HG03571 (cell line): ENCODE data around the gene YOD1.

Experiments used
- ATAC-seq: cut with Tn5 transposase; IDR thresholded peaks from one replicate; pipeline ENCODE4 v1.9.1; 2021; ENCODE audit not compliant: unreplicated experiment

The YOD1 gene

DNA sequence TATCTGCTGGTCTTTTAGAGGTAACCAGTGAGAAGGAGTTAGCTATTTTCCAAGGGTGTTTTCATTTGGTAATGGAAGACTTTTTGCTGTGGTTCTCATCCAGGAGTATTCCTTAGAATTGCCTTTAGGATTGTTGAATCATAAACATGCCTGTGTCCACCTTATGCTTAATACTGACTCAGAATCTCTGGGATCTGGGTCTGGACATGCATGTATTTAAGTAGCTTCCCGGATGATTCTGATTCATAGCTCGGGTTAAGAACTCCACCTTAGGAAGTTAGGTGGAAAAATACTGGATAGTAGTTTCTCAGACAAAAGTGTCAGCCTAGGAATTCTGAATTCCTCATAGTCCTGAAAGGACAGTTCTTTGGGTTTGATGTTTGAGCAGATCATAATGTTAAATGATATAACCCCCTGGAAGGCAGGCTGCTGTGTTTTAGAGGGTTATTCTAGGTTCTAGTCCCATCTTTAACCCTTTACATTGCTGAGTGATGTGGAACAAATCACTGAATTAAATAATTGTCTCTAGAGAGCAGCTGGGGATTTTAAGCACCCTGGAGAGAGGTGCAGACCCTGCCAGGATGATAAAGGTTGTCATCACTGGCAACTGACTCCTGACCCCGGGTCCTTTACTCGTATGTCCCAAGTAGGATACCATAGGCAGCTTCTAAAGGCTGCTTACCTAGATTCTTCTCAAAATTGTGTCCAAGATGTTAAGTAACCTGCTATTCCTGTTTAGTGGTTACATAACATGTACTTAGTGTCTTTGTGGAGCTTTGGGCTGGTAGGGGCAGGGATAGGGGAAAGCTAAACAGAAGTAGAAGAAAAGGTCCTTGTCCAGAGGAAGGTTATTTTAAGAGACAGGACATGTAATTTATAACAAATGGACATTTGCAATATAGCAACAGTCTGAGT is 23.2 kb upstream of the YOD1 start:
- no peak for ATAC-seq

DNA sequence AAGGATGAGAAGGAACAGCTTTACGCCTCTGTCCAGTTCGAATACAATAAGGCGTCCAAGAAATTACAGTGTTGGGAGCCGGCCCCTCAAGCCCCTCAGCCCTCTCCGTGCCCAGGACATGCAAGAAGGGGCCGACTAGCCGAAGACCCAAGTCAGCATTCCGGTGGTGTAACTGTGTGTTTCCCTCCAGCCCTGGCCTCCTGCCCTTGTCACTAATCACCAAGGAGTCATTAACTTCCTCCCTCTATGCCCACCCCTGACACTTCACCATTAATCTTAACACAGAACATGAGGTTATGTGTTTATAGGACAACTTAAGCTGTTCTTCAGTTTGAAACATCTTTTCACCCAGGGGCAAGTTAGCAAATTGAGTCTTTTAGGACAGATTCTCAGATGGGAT is 21.2 kb upstream of the YOD1 start:
- no peak for ATAC-seq

DNA sequence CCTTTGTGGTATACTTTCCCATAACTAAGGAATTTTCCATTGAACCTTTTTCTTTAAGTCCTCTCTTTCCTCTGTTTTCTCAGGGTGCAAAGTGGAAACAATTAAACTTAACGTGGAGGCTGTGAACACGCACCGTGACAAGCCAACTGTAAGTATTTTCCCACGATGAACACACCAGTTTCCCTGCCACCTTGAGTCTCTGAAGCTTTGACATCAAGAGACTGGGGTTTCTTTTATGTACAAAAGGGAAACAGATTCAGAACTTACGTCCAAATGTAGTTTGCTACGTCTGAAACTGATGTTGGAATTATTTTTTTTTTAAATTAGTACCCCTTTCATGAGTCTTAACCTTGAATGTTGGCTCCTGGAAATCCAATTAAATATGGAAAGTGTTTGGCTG is 20.4 kb upstream of the YOD1 start:
- no peak for ATAC-seq

DNA sequence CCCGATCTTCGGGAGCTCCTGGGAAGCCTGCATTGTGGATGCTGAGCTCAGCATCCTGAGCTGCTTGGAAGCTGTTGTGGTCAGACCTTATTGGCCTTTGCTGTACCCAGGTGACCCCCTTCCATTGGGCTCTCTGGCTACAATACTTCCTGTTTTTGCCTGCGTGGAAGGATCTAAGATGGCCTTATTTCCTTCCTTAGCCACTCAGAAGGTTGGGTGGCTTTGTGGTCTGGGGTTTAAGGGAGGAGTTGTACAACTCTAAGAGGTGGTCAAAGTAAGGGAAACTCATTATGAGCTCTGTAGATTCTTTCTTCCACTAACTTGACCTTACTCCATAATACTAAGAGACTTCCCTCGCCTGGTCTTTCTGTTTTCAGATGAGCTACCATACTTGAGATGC is 19.8 kb upstream of the YOD1 start:
- no peak for ATAC-seq

DNA sequence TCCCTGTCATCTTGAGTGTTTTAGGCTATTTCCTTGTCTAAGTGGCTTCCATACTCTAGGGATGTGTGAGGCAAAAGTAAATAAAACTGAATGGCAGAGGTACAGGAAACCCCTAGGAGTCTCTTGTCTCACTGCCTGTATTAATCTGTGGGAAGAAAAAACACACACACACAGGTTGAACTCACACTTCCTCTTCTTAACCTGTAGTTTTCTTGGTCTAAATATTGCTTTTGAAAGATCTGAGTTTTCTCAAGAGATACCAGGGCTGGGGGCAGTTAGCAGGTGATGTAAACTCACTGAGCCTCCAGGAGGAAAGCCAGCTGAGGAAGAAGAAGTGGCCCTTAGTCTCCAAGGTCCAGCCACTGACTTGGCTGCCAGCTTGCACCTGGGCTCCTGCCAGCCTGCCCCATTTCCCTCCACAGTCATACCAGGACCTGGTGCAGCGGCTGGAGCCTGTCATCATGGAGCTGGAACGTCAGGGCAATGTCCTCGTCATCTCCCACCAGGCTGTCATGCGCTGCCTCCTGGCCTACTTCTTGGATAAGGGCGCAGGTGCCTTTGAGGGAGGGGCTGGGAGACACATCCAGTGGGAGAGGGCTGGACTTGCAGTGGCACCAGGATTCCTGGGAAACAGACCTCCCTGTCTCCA is 19.0 kb upstream of the YOD1 start:
- no peak for ATAC-seq

DNA sequence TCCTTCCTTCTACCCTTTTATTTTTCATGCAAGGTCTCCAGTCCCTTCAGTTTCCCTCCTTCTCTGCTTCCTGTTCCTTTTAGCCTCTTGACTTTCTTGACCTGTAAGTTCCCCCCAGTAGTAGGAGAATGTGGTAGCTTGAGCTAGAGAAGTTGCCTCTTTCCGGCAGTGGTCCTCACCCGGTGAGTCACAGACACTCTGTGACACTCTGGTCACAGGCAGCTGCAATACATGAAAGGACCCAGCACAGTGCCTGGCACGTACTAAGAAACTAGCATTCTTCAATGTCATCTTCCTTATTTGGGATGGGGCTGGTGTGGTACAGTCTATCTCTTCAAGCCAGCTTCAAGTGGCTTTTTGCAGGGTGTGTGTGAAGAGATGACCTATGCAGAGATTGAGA is 18.1 kb upstream of the YOD1 start:
- no peak for ATAC-seq

DNA sequence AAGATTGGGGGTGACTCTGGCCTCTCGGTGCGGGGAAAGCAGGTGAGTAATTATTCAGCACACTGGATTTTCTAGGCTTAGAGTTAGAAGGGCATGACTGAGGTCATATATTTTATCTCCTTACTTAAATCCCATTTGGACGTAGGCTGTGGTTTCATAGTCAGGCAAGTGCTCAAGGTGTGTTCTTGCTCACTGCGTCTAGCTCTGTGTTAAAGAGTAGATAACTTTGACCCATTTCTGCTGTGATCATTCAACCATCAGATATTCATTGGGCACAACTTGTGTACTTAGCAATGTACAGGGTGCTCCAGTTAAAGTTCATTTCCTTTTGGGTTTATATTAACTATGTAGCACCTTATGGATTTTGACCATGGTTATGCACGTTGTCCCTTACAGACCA is 16.7 kb upstream of the YOD1 start:
- no peak for ATAC-seq

DNA sequence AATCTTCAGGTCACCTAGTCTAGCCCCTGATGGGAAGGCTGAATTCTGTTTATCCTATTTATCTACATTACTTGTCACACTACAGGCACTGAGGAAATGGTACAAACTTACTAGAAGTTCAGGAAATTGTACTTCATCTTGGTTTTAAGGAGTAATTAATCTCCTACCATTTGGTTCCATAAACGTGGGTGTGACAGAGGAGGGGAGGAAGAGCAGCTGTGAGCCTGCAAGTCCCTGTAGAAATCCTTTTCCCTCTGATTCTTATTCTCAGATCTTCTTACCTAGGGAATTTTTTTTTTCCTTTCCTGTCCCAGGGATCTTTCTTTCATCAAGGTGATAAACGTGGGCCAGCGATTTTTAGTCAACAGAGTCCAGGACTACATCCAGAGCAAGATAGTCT is 16.2 kb upstream of the YOD1 start:
- no peak for ATAC-seq

DNA sequence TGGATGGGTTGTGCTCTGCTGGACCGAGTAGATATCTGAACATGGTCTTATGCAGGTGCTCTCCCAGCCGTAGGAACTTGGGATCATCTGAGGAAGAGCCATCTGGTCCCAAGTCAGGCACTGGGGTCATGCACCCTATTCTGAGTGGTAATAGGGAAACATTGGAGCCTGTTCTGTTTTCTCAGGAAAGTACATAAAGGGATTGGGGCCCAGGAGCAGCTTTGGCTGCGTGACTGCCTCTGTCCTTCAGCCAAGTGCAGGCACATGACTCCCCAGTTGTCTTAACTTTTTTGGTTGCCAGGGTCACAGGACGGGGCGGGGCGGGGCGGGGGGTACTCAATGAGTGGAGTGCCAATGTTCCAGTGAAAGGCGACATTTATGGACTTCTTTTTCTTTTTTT is 13.6 kb upstream of the YOD1 start:
- ATAC-seq, result no peak

DNA sequence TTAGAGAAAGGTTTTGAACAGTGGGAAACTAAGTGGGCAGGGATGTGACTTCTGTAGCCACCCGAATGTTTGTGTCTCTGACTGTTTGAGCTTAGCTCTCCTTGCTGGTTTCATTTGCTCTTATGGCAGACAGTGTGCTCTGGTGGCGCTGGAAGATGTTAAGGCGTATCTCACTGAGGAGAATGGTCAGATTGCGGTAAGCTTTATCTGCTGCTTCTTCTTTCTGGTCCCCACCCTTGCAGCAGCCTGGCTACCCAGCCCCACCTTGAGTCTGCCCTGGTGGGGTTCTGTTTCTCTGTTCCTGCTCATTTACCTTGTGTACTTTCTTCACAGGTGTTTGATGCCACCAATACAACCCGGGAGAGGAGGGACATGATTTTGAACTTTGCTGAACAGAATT is 12.0 kb upstream of the YOD1 start:
- ATAC-seq, result no peak

DNA sequence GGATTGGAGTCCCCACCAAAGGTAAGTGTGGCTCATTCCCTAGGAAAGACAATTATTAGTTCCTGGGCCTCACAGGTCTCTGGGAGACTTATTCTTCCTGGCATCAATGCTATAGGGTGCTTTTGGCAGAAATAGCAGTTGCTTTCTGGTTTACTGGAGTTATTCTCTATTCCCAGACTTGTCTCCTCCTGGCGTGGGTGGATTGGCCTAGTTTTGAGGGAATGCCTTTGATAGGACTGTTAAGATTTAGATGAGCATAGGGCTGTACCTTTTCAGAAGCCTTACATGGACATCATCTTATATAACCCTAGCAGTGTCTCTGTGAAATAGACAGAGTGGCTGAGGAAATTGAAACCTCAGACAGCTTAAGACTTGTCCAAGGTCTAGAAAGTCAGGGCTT is 11.1 kb upstream of the YOD1 start:
- no peak for ATAC-seq

DNA sequence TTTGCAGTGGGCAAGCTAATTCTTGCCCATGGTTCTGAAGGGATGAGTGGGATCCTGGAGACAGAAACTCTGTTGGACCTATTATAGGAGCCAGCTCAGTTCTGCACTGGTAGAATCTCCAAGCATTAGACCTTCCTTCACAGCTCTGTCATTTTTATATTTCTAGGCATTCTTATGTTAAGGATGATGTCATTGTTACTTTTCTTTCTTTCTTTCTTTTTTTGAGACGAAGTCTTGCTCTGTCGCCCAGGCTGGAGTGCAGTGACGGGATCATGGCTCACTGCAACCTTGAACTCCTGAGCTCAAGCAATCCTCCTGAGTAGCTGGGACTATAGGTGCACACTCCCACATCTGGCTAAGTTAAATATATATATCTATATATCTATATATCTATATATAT is 9.6 kb upstream of the YOD1 start:
- ATAC-seq, result no peak

DNA sequence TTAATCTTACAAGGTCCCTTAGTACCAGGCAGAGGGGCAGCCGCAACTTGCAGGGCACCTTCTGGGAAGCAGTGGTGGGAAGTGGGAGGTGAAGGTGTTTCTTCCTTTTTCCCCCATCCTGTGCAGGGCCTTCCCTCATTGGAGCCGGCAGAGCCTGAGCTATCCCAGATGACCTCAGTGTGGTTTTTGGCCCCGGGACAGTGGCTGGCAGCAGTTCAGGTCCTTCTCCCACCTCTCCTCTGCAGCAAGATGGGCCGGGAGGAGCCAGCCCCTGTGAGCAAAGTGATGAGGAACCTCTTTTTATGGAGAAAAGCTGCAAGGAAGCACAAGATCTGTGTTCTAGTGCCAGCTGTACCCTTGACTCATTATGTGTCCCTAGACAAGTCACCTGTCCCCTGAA is 8.9 kb upstream of the YOD1 start:
- ATAC-seq, result no peak

DNA sequence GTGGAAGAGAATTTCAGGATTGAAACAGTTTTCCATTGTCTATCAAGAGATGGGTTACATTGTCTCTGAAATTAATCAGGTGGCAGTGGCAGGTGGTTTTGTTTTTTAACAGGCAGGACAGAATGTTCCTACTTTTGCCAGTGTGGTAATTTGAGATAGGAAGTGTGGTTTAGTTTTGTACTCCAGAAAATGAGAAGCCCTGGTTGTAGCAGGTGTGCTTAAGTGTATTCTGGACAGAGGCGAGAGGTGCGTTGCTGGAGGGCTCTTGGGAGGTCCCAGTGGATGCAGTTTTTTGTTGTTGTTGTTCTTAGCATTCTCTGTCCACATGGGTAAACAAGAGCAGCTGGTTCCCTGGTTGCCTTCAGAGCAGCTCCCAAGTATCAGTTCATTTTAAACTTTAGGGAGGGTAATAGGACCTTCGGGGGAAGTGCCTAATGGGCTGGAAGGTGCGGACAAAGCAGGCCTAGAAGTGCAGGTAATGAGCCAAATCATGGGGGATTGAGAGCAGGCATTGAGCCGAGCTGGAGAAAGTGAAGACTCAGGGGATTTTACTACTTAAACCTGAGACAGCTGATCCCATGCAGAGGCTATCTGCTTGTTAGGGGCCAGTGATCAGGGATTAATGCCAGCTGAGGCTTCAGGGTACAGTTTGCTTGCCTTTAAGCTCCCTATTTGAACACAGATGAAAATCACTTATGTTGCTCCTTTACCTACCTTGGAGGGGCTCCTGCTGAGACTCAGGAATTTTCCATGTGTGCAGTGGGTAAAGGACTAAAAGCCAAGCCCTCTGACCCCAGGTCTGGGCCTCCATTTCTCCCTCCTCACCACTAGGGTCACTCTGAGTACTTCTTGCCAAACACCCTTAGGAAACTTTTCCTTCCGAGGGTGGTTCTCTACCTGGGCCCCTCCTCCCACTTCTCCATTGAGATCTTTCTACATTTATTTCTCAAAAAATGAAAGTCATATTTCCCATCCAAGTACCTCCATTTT is 8.2 kb upstream of the YOD1 start:
- ATAC-seq, result no peak

DNA sequence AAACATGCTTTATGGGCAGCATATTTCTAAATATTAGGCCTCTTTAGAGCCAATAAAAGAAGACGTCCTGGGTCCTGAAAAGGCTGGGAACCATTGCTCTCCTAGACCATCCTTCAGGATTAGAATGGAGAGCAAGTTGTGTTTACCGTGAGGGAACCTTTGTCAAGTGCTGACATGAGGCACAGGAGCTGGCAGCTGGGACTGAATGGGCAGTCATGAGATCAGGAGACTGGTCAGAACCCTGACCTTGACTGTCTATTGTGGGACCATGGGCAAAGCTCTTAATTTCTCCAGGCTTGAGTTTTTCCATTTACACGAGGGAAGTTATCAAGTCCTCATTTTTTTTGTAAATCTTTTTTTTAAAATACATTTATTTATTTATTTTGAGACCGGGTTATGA is 7.2 kb upstream of the YOD1 start:
- no peak for ATAC-seq

DNA sequence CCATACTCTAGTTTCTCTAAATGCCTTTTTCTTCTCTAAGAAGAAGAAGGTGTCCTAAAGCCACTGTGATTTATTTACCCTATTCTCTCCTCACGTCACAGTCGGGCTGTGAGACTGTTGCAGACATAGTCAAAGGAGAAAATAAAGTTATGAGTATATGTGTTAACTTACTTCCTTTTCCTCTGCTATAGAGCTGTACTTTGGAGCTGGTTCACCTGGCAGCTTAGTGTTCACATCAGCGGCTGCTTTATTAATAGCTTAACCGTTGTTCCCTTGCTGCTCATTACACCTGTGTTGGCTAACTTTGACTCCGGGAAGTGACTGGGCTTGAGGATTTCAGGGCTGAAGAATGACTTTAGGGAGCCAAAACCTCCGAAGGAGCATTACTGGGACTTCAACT is 5.7 kb upstream of the YOD1 start:
- ATAC-seq, result no peak

DNA sequence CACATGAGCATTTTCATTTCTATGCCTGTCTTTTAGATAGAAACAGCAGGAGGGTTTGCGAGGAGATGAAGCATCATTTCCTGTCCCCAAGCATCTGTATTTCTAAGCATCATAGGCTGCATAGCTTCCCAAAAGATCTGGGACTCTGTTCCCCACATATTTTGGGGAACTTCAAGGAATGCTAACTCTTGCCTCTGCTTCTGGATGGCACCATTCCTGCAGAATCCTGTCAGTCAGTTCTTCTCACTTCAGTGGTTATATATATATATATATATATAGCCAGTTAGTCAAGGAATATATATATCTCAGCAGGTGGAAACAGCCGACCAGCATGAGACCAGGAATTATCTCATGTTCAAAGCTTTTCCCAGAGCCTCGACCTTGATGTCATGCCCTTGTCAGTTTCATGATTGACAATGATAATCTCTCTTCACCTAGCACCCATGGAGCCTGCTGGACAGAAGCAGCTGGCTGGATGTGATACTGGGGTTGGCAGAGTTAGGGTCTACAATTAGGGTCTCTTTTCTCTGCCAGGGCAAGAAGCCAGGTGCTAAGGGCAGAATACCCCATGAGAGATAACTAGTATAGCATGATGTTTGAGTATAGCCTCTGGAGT is 4.5 kb upstream of the YOD1 start:
- no peak for ATAC-seq

DNA sequence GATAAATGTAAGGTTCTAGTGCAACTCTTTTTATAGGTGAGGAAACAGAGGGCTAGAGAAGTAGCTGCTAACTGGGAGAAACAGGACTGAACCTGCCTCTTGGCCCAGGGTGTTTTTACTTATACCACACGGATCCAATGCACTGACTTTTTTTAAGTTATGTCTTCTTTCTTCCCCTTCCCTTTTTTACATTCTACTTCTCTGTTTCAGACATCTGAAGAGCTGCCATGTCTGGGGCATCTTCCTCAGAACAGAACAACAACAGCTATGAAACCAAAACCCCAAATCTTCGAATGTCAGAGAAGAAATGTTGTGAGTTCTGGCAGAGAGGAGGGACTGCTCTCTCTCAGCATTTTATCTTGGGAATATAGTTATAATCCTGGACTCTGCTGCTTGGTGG is 3.5 kb upstream of the YOD1 start:
- ATAC-seq, result no peak

DNA sequence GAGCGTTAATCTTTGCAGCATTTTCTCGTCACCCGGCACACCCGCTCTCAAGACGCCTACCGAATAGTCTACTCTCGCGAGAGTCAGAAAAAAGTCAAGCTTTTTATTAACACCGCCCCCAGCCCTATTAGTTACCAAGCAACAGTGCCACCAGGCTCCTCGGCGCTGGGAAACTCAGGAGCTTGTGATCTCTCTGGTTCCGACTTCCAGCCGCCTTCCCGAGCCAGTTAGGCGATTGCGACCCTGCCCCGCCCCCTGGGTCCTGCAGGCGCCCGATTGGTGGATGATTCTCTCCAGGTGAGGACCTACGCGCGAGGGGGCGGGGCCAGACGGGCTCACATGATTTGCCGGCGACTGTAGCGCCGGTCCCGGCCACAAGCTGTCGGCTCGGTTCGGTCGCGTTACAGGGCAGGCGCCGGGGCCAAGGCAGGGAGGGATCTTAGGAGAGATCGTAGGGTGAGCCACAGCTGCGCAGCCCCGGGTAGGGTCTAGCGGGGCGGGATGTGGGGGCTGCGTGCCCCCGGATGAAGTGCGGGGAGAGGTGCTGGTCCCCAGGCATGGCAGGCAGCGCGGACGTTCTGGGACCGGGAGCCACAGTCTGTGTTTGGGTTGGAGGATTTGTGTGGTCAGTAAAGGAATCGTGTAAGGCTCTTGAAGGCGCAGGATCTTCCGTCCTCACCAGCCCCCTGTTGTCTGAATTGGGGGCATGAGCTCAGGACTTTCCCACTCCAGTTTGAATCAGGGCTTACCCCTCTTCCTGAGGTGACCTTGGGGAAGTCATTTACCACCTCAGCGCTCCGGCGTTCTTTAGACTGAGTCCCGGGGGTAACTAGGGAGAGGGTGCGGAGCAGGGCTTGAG is 2.1 kb upstream of the YOD1 start, which contains the start of gene PFKFB2:
Gene PFKFB2, plus strand, starts transcription at position 365 of the 859 bp plus-strand sequence. CDS start 1,443 bp downstream, outside the sequence.
- peak; percentile 78 for ATAC-seq
